ENCODE measurements around the gene DNAJB7.
"Not testable (repeated sequence)": the region's sequence is repeated elsewhere in the genome, so short reads cannot be mapped to it uniquely, and the experiment has no call there.

DNAJB7 gene

DNA sequence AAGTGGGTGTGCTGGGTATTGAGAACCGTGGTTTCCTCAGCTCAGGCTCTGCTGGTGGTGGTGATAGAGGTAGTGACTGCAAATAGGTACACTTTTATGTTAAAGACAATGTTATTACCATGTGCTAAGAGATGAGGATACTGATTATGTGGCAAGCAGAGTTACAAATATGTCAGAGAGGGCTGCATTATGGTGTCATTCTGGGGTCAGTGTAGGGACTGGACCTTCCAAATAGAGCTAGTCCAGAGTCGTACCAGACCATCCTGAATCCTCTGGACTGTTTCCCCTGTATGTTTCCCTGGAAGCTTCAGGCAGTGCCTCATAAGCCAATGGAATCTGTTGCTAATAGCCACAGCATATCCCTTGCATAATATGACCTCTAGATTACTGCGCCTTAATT is at the start of gene DNAJB7:
TSS of gene DNAJB7 (minus strand) at position 101 of the 400 bp plus-strand sequence. CDS start 119 bp downstream, outside the sequence.
- DNase-seq, result no peak

DNA sequence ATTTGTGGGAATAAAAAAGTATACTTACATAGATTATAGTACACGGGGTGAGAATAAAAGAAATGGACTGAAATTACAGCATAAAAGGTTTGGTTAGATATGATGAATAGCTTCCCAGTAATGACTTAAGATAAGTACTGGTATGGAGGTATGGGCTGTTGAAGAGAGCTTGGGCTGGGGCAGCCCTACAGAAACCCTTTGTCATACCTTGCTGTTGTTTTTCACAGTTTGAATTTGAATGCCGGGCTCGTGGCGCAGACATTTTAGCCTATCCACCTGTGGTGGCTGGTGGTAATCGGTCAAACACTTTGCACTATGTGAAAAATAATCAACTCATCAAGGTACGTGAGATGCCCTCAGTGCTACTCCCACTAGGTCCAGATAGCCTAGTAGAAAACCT is 47.0 kb upstream of the DNAJB7 start:
- no peak for DNase-seq

DNA sequence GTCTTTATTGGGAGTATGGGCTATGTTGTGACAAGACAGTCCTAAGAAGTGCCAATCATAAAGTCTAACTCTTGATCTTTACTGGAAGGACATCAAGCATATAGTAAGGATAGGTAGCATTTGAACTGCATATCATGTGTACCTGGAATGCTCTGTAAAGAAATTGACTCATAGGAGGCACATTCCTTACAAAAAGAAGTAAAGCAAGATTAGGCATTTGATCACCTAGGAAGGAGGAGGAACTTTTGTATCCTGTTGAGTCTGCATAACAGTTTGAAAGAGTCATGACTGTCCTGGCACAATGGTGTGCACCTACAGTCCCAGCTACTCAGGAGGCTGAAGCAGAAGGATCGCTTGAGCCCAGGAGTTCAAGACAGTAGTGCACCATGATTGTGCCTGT is 42.2 kb upstream of the DNAJB7 start:
- DNase-seq, result no peak

DNA sequence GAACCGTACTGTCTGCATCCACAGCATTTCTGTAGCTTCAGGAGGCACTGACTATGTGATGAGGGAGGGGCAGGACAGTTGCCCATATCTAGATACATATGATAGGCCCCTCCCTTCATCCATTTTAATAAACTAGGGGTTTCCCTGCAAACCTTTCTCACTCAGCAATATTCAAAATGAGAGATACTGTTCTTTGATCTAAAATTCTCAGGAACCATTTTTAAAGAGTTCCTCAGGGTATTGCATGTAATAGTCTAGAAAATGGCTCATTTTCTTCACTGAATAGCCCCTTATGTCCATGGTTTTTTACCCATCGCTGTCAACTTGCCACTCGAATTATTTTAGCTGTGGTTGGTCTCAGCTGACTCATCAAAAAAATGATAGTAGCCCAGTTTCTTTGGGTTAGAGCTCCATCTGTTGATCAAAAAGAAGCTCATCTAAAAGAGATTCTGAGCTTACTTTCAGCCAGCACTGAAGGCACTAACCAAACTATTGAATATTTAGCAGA is 37.0 kb upstream of the DNAJB7 start:
- DNase-seq, result peak; percentile 6 to 9

DNA sequence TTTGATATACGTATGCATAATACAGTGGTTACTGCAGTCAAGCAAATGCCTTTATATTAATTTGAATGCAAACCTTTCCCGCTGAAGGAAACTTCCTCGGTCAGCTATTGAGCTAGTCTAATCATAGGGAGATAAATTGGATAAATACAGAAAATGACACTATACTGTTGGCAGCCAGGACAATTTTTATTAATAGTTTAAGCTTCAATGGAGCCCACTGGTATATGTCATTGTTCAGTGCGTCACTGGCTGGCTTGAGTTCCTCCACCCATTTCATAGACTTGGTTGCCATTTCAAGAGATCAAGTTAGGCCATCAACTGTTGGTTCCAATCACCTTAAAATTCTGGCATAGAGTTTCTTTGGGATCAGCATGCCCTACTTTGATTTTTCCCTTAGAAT is 32.5 kb upstream of the DNAJB7 start:
- no peak for DNase-seq

DNA sequence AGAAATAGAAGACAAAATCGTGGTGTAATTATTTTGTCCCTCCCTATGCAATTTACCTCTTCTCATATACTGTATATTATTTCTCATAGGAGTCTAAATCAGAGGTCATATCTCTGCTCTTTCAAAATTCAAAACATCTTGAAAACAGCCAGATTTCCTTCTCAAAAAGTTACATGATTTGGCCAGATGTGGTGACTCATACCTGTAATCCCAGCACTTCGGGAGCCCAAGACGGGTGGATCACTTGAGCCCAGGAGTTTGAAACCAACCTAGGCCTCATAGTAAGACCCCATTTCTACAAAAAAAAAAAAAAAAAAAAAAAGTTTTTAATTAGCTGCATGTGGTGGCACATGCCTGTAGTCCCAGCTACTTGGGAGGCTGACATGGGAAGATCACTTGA is 29.0 kb upstream of the DNAJB7 start:
- DNase-seq, result no peak

DNA sequence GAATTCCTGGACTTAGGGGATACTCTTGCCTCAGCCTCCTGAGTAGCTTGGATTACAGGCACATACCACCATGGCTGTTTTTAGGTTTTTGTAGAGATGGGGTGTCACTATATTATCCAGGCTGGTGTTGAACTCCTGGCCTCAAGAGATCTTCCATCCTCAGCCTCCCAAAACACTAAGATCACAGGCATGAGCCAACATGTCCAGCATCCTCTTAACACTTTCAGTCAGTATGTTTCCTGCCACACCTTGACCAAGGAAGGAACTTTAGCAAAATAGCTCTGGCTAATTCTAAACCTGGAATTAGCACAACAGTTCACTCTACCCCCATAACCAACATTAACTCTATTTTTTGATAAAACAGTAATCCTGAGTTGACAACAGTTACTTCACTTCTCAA is 27.2 kb upstream of the DNAJB7 start:
- no peak for DNase-seq

DNA sequence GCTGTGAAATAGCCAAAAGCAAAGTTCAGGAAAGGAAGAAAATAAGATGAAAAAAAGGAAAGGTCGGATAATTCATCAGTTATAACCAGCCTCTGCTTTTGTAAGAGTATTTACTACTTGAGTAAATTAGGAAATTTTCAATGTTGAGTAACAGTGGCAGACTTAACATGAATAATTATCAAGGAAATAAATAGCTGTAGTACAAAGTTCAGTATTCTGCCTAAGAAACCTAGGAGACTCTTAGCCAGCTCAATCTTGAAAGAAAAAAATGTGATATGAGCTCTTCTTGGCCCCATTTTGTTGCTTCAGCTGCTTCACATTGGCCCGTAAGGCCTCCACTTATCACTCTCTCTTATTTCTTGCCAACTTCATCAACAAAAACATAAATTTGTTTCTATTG is 17.0 kb upstream of the DNAJB7 start:
- DNase-seq, result no peak

DNA sequence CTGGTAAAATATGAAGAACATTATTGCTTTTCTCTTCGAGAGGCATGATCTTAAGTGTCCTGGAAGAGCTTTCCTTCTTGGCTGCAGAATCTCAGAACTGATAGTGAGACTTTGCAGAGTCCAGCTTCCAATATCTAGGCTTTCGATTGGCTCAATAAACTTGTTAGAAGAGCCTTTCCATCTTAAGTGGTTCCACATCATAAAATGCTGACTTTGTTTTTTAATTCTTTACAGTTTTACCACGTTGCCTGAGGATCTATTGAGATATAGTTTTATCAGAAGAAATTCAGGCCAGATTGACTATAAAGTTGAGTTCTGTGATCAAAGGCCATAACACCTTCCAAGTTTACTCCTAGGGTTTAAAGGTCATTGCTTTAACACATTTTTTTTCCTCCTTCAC is 15.6 kb upstream of the DNAJB7 start:
- DNase-seq, result no peak

DNA sequence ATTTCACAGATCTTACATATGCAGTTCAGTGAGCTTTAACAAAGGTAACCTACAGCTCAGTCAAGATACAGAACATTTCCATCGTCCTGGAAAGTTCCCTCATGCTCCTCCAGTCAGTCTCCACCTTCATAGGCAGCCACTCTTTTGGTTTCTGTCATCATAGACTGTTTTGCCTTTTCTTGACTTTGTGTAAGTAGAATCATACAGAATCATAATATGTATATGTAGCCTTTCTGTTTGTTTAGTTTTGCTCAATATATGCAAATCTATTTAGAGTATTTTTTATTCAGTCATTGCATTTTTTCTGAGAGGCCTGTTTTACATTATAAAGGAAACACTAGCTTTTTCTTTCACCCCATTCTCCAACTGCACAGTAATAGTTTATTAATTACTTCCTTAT is 15.0 kb upstream of the DNAJB7 start:
- DNase-seq, result no peak

DNA sequence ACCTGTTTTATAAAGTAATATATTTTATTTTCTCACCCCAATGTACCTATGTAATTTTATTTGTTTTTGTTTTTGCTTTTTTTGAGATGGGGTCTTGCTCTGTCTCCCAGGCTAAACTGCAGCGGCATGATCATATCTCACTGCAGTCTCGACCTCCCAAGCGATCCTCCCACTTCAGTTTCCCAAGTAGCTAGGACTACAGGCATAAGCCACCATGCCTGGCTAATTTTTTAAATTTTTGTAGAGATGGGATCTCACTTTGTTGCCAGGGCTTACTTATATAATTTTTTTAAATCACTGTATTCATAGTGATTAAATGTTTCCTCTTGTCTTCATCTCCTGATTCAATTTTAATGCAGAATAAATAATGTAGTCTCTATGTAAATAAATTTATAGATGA is 13.2 kb upstream of the DNAJB7 start:
- DNase-seq, result no peak

DNA sequence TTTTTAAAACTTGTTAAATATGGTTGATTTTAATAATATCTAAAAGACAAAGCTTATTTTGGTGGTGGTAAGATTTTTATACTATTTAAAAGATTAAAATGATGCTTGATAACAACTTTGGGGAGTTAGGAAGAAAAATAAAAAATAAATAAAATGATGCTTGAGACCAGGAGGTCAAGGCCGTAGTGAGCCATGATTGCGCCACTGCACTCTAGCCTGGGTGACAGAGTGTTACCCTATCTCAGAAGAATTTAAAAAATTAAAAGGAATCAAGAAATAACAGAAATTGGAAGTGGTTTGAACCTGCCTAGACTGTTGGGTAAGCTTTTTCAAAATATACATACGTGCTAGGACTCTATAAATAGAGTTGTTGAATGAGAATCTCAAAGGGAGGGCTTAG is 12.1 kb upstream of the DNAJB7 start:
- DNase-seq, result no peak

DNA sequence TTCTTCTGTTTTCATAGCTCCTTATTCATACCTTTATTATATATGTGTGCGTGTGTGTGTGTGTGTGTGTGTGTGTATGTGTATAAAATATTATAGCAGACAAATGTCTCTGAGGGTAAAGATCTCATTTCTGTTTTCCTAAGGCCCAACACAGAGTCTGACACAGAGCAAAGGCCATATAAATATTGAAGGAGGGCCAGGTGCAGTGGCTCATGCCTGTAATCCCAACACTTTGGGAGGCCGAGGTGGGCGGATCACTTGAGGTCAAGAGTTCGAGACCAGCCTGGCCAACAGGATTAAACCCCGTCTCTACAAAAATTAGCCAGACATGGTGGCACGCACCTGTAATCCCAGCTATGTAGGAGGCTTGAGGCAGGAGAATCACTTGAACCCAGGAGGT is 6.5 kb upstream of the DNAJB7 start:
- DNase-seq, result not testable (repeated sequence)

DNA sequence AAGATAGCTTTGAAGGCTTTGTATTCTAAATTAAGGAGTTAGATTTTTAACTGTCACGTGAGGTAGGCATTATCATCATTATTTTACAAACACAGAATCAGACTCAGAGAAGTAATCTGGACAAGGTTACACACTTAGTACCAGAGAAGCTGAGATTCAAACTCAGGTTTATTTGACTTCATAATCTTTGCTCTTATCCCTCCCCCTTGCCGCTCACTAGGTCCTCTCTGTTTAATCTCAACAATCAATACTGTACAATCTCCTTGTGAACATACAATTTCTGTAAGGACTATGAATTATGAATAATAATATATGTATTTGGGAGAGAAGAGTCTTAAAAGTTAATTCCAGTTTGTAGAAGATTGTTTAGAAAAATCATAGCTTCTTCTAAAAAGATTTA is 5.2 kb upstream of the DNAJB7 start:
- DNase-seq, result no peak

DNA sequence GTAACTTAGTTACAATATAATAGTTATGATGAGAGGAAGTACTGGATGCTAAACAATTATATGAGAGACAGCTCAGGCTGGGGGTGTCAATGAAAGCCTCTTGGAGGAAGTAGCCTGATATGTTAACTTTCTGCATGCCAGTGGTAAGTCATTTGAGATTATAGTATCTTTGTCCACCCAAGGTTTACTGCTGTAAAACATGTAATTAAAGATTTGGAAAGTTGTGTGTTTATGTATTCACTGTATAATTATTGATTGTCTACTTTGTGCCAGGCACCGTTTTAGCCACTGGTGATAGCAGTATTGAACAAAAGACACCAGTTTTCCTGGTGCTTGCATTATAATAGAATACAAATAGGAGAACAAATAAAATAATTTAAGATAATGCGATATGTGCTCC is 624 bp upstream of the DNAJB7 start:
- no peak for DNase-seq

DNA sequence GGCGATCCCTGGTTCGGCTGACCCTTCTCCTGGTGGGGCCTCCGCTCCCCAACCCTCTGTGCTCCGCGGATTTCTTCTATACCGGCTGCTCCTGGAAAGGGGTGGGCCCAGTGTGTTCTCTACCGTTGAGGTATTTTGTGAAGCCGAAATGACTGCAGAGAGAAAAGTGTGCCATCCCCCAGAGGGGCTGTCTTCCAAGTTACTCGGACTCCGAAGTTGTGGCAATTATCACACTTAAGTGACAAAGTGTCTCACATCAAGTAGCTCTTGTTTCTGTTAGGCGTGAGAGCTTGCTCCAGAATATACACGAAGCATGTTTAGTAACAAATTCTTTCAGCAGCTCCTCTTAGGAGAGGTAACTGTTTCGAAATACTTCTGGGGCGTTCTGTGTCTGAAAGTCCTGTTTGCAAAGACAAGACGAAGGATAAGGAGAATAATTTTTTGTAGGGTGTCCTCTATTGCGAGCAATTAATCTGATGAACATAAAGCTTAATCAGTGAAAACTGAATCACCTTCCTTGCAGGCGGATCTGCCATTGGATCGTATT is 4.5 kb downstream of the DNAJB7 start:
- no peak for DNase-seq

DNA sequence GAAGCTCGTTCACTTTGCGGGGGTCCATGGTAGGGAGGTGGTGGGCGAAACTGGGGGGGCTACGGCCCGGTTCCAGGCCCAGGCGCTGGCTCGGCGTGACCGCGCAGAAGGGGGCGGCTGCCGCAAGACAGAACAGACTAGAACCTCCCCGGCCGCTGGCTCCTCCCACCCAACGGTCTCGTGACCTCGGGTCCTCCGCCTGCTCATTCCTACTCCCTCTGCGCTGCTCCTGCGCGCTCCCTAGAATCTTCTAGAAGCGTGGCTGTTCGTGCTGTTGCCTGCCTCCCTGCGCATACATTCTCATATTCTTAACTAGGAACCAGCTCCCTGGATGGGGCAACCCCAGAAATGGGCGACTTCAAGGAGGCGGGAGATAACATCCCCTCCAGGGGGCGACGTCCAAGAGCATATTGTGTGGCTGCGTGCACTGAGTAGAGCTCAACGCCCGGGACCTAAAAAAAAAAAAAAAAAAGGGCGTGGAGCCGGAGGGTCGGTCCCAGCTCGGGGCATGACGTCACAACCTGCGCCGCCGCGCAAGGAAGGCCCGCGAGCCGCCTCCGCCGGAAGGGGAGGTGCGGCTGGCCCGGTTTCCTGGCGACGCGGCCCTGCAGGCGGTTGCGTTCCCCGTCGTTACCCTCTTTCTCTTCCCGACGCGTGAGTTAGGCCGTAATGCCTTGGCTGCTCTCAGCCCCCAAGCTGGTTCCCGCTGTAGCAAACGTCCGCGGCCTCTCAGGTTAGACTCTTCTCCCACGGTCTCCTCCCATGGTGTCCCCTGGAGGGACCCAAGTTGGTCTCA is 5.2 kb downstream of the DNAJB7 start, which contains the start of the genes ST13 and XPNPEP3:
TSS of gene ST13 (minus strand) at position 127 of the 796 bp plus-strand sequence. CDS start at position 28, 99 bp downstream.
TSS of gene XPNPEP3 (plus strand) at position 636 of the 796 bp plus-strand sequence. CDS start at position 670, 34 bp downstream.
- peak; percentile 96 for DNase-seq

DNA sequence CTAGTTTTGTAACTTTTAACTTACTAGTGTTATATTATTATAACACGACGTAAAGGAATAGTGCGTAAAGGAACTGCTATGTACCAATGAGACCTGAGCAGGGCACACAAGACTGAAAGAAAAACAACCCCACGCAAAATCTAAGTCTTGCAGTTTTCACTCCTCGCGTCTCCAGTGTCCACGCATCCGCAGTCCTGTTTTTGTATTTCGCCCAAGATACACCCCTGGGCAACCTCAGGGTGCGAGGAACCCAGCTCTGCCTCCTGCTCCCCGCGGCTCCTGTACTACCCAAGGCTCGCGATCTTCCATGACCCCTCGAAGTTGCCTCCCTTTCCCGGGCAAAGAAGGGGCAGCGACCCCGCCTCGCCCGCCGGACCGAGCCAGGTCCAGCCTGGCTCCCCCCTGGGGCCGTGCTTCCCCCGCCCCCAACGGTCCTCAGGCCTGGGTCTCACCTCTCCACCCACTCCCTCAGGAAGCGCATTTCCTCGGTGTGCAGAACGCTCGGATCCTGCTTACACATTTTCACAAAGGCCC is 5.9 kb downstream of the DNAJB7 start:
- peak; percentile 10 to 19 for DNase-seq

DNA sequence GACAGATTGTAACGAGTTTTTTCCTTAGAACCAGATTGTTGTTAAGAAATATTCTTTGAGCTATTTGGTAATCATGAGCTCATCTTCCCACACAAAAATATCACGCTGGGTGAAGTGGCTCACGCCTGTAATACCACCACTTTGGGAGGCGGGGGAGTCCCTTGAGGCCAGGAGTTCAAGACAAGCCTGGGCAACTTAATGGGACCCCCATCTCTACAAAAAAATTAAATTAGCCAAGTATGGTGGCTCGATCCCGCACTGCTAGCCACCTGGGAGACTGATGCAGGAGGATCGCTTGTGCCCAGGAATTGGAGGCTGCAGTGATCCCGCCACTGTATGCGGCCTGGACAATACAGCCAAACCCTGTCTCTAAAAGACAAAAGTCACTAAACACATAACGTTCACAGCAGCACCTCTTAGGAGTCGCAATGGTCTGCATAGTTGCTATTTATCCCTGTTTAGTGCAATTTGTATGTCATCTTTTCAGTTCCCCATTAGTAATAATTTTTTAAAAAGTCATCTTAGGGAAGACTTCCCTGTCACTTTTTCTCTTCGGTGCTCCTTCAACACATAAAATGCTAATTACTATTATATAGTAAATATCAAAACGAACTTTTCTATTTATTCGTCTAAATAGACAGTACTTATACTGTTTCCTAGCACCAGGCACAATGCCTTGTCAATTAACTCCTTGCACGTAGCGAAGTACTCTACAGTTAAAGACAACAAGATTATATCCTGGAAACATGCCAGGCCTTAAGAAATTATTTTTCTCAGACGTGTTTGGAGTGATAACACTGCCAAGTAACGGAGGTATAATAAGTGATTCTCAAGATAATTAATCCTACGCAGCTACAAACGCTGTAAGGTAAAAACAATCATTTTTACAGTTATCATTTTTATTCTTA is 6.6 kb downstream of the DNAJB7 start:
- no peak for DNase-seq

DNA sequence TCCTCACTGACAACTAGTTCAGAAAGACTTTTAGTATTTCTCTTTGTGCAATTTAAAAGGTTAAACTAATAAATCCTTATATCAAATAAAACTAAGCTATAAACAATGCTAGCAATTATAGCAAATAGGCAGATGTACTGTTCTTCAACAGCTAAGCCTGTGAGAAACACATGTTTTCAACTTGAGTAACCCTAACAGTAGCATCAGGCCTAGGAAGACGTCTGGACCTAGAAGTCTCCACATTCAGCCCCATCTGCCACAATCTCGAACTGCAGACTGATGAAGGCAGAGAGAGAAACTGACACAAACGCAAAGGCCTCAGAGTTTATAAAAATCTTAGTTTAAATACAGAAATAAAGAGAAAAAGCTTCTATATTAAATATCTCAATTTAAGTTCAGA is 8.0 kb downstream of the DNAJB7 start:
- no peak for DNase-seq

DNA sequence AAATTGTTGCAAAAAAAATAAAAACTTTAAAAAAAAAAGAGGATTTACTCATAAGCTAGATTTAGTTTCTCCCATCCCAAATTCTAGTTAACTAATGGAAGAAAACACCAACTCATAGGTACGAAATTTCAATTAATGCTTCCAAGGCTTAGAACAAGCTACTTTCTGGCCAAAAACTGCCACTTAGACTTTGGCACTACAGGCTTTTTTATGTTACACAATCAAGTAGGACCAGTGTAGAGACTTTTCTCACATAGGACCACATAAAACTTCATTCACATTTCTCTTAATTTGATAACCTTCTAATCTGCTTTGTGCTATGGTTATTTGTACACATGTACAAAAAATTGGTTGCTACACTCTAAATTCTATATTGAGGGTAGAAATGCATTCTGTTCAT is 8.6 kb downstream of the DNAJB7 start:
- no peak for DNase-seq

DNA sequence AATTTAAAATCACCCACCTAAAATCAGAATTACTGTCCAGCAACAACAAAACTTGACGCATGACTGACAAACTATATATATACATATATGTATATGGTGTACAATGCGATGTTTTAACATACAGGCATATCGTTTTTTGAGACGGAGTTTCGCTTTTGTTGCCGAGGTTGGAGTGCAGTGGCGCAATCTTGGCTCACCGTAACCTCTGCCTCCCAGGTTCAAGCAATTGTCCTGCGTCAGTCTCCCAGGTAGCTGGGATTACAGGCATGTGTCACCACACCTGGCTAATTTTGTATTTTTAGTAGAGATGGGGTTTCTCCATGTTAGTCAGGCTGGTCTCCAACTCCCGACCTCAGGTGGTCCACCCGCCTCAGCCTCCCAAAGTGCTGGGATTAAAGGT is 16.1 kb downstream of the DNAJB7 start:
- DNase-seq, result not testable (repeated sequence)

DNA sequence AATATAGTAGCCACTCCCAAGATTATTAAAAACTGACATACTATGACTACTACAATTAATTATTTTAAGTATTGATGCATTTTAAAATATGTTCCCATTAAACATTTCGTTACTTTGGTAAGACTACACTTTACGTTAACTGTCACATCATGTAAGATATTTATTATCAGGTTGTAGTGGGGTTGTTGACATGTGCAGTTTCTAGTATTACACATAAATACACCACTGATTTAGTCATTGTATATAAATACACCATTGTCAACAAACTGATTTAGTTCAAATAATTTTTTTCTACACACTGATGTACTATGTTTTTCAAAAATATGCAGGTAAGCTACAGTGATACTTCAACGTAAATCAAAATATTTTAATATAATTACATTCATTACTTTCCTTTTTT is 17.0 kb downstream of the DNAJB7 start:
- no peak for DNase-seq
